DOHH2 (cell line): ENCODE measurements around the gene ITPR2.
A peak's percentile ranks its signal among the peaks of the same experiment; 100 is the strongest.

Experiments used
- H3F3A ChIP-seq: fragments of 200-600 bp; sonication (generic), shearing (Covaris generic); 2 replicates; pipeline ENCODE4 v1.6.0; 2016; ENCODE audit warnings: antibody characterized with exemption, mild to moderate bottlenecking; ENCODE audit not compliant: control insufficient read depth, insufficient read depth
- H3K27ac ChIP-seq: fragments of 200-600 bp; sonication (generic); 2 replicates; pipeline ENCODE4 v1.5.1; 2014; ENCODE audit warnings: low read depth, mild to moderate bottlenecking, low read length, moderate library complexity
- H3K27me3 ChIP-seq: fragments of 200-600 bp; sonication (generic); 2 replicates; pipeline ENCODE4 v1.6.1; 2014; ENCODE audit warnings: mild to moderate bottlenecking, low read length, mixed read lengths; ENCODE audit not compliant: control insufficient read depth
- H3K36me3 ChIP-seq: fragments of 200-600 bp; sonication (generic); 2 replicates; pipeline ENCODE4 v1.6.1; 2014; ENCODE audit warnings: mild to moderate bottlenecking, low read length, moderate library complexity, mixed read lengths; ENCODE audit not compliant: control insufficient read depth
- H3K4me1 ChIP-seq: fragments of 200-600 bp; sonication (generic); 2 replicates; pipeline ENCODE4 v1.6.1; 2014; ENCODE audit warnings: mild to moderate bottlenecking, low read length, mixed read lengths; ENCODE audit not compliant: control insufficient read depth
- H3K4me2 ChIP-seq: fragments of 200-600 bp; sonication (generic); 2 replicates; pipeline ENCODE4 v1.6.0; 2014; ENCODE audit warnings: mild to moderate bottlenecking, low read length, moderate library complexity
- H3K4me3 ChIP-seq: fragments of 200-600 bp; sonication (generic); 2 replicates; pipeline ENCODE4 v1.5.1; 2014; ENCODE audit warnings: mild to moderate bottlenecking, low read length, mixed read lengths
- H3K79me2 ChIP-seq: fragments of 200-600 bp; sonication (generic); 2 replicates; pipeline ENCODE4 v1.6.1; 2014; ENCODE audit warnings: mild to moderate bottlenecking, low read length, mixed read lengths; ENCODE audit not compliant: control insufficient read depth
- H3K9me2 ChIP-seq: fragments of 200-600 bp; sonication (generic); replicated peaks from 2 replicates; pipeline ENCODE4 v1.6.1; 2014; ENCODE audit warnings: mild to moderate bottlenecking, low read length, mixed read lengths; ENCODE audit not compliant: control insufficient read depth
- H3K9me3 ChIP-seq: fragments of 200-600 bp; sonication (generic); 2 replicates; pipeline ENCODE4 v1.6.1; 2014; ENCODE audit warnings: antibody characterized with exemption, low read length, mixed read lengths; ENCODE audit not compliant: control insufficient read depth, insufficient read depth
- H4K20me1 ChIP-seq: fragments of 200-600 bp; sonication (generic); 2 replicates; pipeline ENCODE4 v1.6.0; 2014; ENCODE audit warnings: low read depth, mild to moderate bottlenecking, antibody characterized with exemption, low read length, moderate library complexity; ENCODE audit not compliant: control insufficient read depth, insufficient read depth
- EZH2phosphoT487 ChIP-seq: fragments of 200-600 bp; sonication (generic); IDR thresholded peaks from 2 replicates; pipeline ENCODE4 v1.6.1; 2017; ENCODE audit warnings: borderline replicate concordance, mild to moderate bottlenecking, antibody characterized with exemption, low read length, moderate library complexity, mixed read lengths
- TF ChIP-seq, protein P1 (sequence below): fragments of 200-600 bp; sonication (generic); IDR thresholded peaks from one replicate; pipeline ENCODE4 v1.5.1; 2014; ENCODE audit warnings: antibody characterized with exemption, mild to moderate bottlenecking, low read depth, low read length; ENCODE audit not compliant: poor library complexity, severe bottlenecking

The ITPR2 gene

DNA sequence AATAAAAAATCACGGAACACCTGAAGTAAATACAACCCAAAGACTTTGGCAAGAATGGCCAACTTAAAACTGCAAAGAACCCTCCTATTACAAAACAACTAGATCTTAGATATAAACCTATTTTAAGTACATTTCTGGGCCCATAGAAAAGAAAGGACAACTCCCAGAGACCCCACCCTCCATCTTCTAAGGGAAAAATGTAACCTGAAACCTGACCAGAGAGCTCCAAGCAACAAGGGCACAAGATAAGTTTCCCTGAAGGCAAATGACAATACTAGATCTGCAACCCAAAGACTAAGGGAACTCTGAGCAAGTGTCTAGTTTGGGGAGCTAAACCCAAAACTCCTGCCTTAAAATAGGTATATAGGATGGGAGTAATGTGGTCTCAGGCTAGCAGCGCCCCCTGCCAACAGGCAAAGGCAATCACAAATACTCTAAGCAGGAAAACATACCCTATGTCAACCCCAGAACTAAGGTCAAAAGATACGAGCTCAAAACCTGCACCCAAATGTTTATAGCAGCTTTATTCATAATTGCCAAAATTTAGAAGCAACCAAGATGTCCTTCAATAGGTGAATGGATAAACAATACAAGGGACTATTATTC lies 218.9 kb downstream of the ITPR2 start:
- no peaks in the 10 kb centered on the region for H3K79me2 ChIP-seq
- no peaks in the 10 kb centered on the region for H3K9me3 ChIP-seq
- no peak overlapping the region for H3K4me2 ChIP-seq
- no peaks in the 10 kb centered on the region for H3K9me2 ChIP-seq
- no peaks in the 10 kb centered on the region for H3K27me3 ChIP-seq
- no peak for TF ChIP-seq EZH2phosphoT487
- TF ChIP-seq, protein P1, sequence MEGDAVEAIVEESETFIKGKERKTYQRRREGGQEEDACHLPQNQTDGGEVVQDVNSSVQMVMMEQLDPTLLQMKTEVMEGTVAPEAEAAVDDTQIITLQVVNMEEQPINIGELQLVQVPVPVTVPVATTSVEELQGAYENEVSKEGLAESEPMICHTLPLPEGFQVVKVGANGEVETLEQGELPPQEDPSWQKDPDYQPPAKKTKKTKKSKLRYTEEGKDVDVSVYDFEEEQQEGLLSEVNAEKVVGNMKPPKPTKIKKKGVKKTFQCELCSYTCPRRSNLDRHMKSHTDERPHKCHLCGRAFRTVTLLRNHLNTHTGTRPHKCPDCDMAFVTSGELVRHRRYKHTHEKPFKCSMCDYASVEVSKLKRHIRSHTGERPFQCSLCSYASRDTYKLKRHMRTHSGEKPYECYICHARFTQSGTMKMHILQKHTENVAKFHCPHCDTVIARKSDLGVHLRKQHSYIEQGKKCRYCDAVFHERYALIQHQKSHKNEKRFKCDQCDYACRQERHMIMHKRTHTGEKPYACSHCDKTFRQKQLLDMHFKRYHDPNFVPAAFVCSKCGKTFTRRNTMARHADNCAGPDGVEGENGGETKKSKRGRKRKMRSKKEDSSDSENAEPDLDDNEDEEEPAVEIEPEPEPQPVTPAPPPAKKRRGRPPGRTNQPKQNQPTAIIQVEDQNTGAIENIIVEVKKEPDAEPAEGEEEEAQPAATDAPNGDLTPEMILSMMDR, result peak; percentile 82
- no peaks in the 10 kb centered on the region for H3F3A ChIP-seq
- no peaks in the 10 kb centered on the region; the same call in 1 of the 2 replicates for H3K36me3 ChIP-seq
- no peak overlapping the region for H3K4me3 ChIP-seq
- no peaks in the 10 kb centered on the region for H4K20me1 ChIP-seq
- no peak overlapping the region for H3K27ac ChIP-seq
- H3K4me1 ChIP-seq, result peaks cover 9% of the 10 kb centered on the region

DNA sequence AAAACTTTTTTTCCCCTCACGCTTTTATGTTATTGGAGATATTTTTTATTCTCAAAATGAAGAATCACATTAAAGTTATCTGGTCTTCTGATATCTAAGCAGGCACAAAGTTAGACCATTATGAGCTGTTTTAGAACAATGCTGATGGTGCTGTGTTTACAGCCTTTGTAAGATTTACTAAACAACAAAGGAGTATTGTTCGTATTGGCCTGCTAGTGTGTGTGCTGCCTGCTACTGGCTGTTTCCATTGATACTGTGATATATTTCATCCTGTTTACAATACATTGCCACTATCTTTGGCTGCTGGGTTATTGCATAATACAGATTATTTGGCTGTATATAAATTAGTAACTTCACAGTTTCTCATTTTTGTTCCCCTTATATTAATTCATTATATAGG lies 220.8 kb downstream of the ITPR2 start:
- H3K4me3 ChIP-seq, result no peak overlapping the region
- no peaks in the 10 kb centered on the region for H3K27me3 ChIP-seq
- no peak overlapping the region for H3K4me2 ChIP-seq
- no peaks in the 10 kb centered on the region for H4K20me1 ChIP-seq
- H3K9me3 ChIP-seq, result no peaks in the 10 kb centered on the region
- H3K9me2 ChIP-seq, result no peaks in the 10 kb centered on the region
- peaks cover 10% of the 10 kb centered on the region for H3K4me1 ChIP-seq
- no peak overlapping the region for H3K27ac ChIP-seq
- no peaks in the 10 kb centered on the region for H3F3A ChIP-seq
- TF ChIP-seq EZH2phosphoT487, result no peak
- TF ChIP-seq, protein P1, result no peak
- no peaks in the 10 kb centered on the region for H3K36me3 ChIP-seq
- no peaks in the 10 kb centered on the region for H3K79me2 ChIP-seq

DNA sequence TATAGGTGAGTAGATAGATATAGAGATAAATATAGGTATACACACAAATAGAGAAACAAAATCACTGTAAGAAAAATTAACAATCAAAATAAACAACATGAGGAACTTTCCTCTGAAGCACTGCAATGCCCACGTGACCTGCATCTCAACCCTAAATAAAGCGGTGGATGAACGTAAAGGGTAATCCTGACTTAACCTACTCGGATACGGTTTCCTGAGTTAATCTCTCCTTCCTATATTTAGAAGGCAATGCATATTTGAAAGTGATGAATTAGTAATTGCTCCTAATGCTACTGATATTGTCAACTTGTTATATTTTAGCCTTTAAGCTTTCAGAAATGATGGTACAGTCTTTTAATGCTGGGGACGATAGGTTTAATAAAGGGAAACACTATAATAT lies 221.4 kb downstream of the ITPR2 start:
- Histone ChIP-seq H3K9me2 (no peaks in the 10 kb centered on the region), H3K79me2 (no peaks in the 10 kb centered on the region), H3K4me1 (peaks cover 10% of the 10 kb centered on the region), H4K20me1 (no peaks in the 10 kb centered on the region), H3K27me3 (no peaks in the 10 kb centered on the region), H3K9me3 (no peaks in the 10 kb centered on the region), H3F3A (no peaks in the 10 kb centered on the region), H3K27ac (no peak overlapping the region), H3K4me2 (no peak overlapping the region), H3K36me3 (no peaks in the 10 kb centered on the region), H3K4me3 (no peak overlapping the region)
- TF ChIP-seq, protein P1, result no peak
- no peak for TF ChIP-seq EZH2phosphoT487
